Spleen (tissue), 11 donors: ENCODE results near the gene MYL11. TPM values are rescaled to one million over a fixed set of nuclear protein-coding genes. Genes with fewer than 3 reads are reported as not detected.
"Not testable (repeated sequence)": the region's sequence is repeated elsewhere in the genome, so short reads cannot be mapped to it uniquely, and the experiment has no call there.

Experiments
- DNase-seq: peaks from one replicate; pipeline ENCODE4 v3.0.0-alpha.2; 2020
- H3K27ac ChIP-seq, 8 donors: fragments of 200-600 bp; sonication (generic) in 7 of 8; 1 replicate in 4 of 8; 2 replicates in 4 of 8; pipeline versions ENCODE4 v1.5.0 to v1.8.0; 2016 to 2021; ENCODE audit warnings: inconsistent platforms in 4 of 8, mild to moderate bottlenecking in 4 of 8, moderate library complexity in 1 of 8
- H3K27me3 ChIP-seq, 7 donors: fragments of 200-600 bp; sonication (generic) in 6 of 7; replicated peaks in 1 of 7; 1 replicate in 4 of 7; 2 replicates in 3 of 7; pipeline versions ENCODE4 v1.5.0 to v1.8.0; 2016 to 2021; ENCODE audit warnings: inconsistent platforms in 3 of 7, mild to moderate bottlenecking in 1 of 7
- H3K36me3 ChIP-seq, 6 donors: fragments of 200-600 bp; sonication (generic) in 5 of 6; 1 replicate in 4 of 6; 2 replicates in 2 of 6; pipeline versions ENCODE4 v1.5.0 to v1.8.0; 2016 to 2021; ENCODE audit warnings: inconsistent platforms in 2 of 6
- H3K4me1 ChIP-seq, 6 donors: fragments of 200-600 bp; sonication (generic) in 5 of 6; 1 replicate in 3 of 6; 2 replicates in 3 of 6; pipeline versions ENCODE4 v1.5.0 to v1.8.0; 2016 to 2021; ENCODE audit warnings: inconsistent platforms in 3 of 6
- H3K4me3 ChIP-seq, 8 donors: fragments of 200-600 bp; sonication (generic) in 7 of 8; 1 replicate in 4 of 8; 2 replicates in 4 of 8; pipeline versions ENCODE4 v1.5.0 to v1.8.0; 2016 to 2021; ENCODE audit warnings: inconsistent platforms in 4 of 8, mild to moderate bottlenecking in 4 of 8, moderate library complexity in 2 of 8
- H3K9me3 ChIP-seq, 8 donors: fragments of 200-600 bp; sonication (generic) in 7 of 8; 1 replicate in 4 of 8; 2 replicates in 4 of 8; pipeline versions ENCODE4 v1.5.0 to v1.8.0; 2016 to 2021; ENCODE audit warnings: inconsistent platforms in 4 of 8
- CTCF ChIP-seq, 11 experiments: fragments of 200-600 bp in 7 of 11; fragments of 450-650 bp in 4 of 11; sonication (generic) in 4 of 11; IDR thresholded peaks in 8 of 11; conservative IDR thresholded peaks in 3 of 11; 1 replicate in 7 of 11; 2 replicates in 4 of 11; pipeline versions ENCODE4 v1.4.0 to v1.8.0; 2016 to 2021; ENCODE audit warnings: antibody characterized with exemption in 11 of 11, inconsistent platforms in 4 of 11, mild to moderate bottlenecking in 1 of 11
- POLR2A ChIP-seq, 3 donors: fragments of 450-650 bp; IDR thresholded peaks; one replicate each; pipeline ENCODE4 v1.5.1; 2017; ENCODE audit warnings: antibody characterized with exemption in 3 of 3, mild to moderate bottlenecking in 1 of 3
- POLR2AphosphoS5 ChIP-seq, 3 donors: sonication (generic); formaldehyde crosslinking; IDR thresholded peaks; one replicate each; pipeline ENCODE4 v1.5.1; 2017; ENCODE audit warnings: antibody characterized with exemption in 3 of 3
- WGBS, 5 donors: extraction: QIAGEN DNeasy Blood & Tissue Kit in 3 of 5; methylation state at CpG; one replicate each; pipeline versions ENCODE4 v1.1.5 to v1.1.7; 2013 to 2018; 5-methylcytosine and 5-hydroxymethylcytosine counted together
- intact Hi-C: fragments of 100-400 bp; cut with DNase I; formaldehyde crosslinking; loops from one replicate; pipeline ENCODE4 v1.15.0; 2023; ENCODE audit warnings: low total_unique reads
- polyA plus RNA-seq, 3 donors: library from polyadenylated mRNA; stranded (reverse); fragments of 200-250 nt; gene quantifications; one replicate each; pipeline ENCODE4 v1.2.1, GENCODE V29; 2013
- total RNA-seq, 7 donors: library from RNA; depleted of rRNA in 3 of 7; stranded (reverse); fragments of >200 nt in 3 of 7; fragmentation: NEBNext Ultra II Directional in 4 of 7; extraction: Animal tissue kit (Norgen Biotek cat#: 25700) in 4 of 7; gene quantifications; one replicate each; pipeline versions ENCODE4 v1.1.0 to v1.2.1, GENCODE V29; 2016 to 2021
- donor health status: healthy with polysubstance abuse.
- donor health status: DM: no; HTN: no; CAD: no; lungs with moderate emphysema.
- donor health status: DM: no; HTN: no; CAD: no.
- donor health status: Bipolar disorder and iron deficiency.
- donor health status: healthy.
- donor health status: DM: no; HTN: no; CAD: no.
- donor health status: DM: yes; HTN: yes; CAD: no.

MYL11 gene
- total and polyA plus RNA-seq, 10 donors: 1.4 to 4.3 (median 2.8) TPM; not detected in 6

- no peak for DNase-seq
- H3K4me3 ChIP-seq: no peak overlapping the region
- no peak overlapping the region for H3K27ac ChIP-seq
- H3K4me1 ChIP-seq: peaks cover 0 to 25% (median 17%) of the 10 kb centered on the region in 6 donors
- no peaks in the 10 kb centered on the region for H3K9me3 ChIP-seq
- H3K27me3 ChIP-seq: no peaks in the 10 kb centered on the region
- H3K36me3 ChIP-seq: no peaks in the 10 kb centered on the region
- WGBS, 5 donors: 67 to 79% (median 76%) methylated on average over 13 of the region's 13 CpGs
- TF ChIP-seq POLR2AphosphoS5 (IDR thresholded peaks at IDR 0.05): no peak
- TF ChIP-seq CTCF (IDR thresholded peaks at IDR 0.05 in 8 of 11, conservative IDR thresholded peaks at IDR 0.05 in 3 of 11): no peak
- TF ChIP-seq POLR2A (IDR thresholded peaks at IDR 0.05): no peak
- intact Hi-C loops: no loop called here
Observed at GRCh38 chr16:30340621-30341020, 34.0 kb upstream of the MYL11 start.

GRCh38 chr16:30341971-30342370 is 32.6 kb upstream of the MYL11 start:
- H3K36me3 ChIP-seq, H3K27me3 ChIP-seq, H3K4me3 ChIP-seq, H3K27ac ChIP-seq, intact Hi-C loops, DNase-seq, H3K9me3 ChIP-seq: not testable (repeated sequence)
- 90 to 93% (median 91%) methylated on average over 8 of the region's 8 CpGs for whole genome bisulfite sequencing, 5 donors
- peaks cover 0 to 12% (median 7%) of the 10 kb centered on the region in 6 donors for H3K4me1 ChIP-seq

- H3K4me3 ChIP-seq: no peak overlapping the region
- intact Hi-C loops: no loop called here
- H3K27me3 ChIP-seq: no peaks in the 10 kb centered on the region
- DNase-seq: no peak
- H3K9me3 ChIP-seq: no peaks in the 10 kb centered on the region
- H3K4me1 ChIP-seq: peaks cover 0 to 3% (median 0%) of the 10 kb centered on the region in 6 donors
- peaks cover 0 to 8% (median 0%) of the 10 kb centered on the region in 6 donors for H3K36me3 ChIP-seq
- 90 to 92% (median 91%) methylated on average over 24 to 32 of the region's 32 CpGs for WGBS, 5 donors
- H3K27ac ChIP-seq: no peak overlapping the region
- no peak for TF ChIP-seq CTCF (IDR thresholded peaks at IDR 0.05 in 8 of 11, conservative IDR thresholded peaks at IDR 0.05 in 3 of 11)
- TF ChIP-seq POLR2A (IDR thresholded peaks at IDR 0.05): no peak
- no peak for TF ChIP-seq POLR2AphosphoS5 (IDR thresholded peaks at IDR 0.05)
Observed at GRCh38 chr16:30342751-30343490, 31.7 kb upstream of the MYL11 start.

GRCh38 chr16:30343491-30343820 is 31.1 kb upstream of the MYL11 start:
- H3K27me3 ChIP-seq, H3K4me3 ChIP-seq, intact Hi-C loops, H3K4me1 ChIP-seq, H3K36me3 ChIP-seq, H3K9me3 ChIP-seq, H3K27ac ChIP-seq, DNase-seq: not testable (repeated sequence)
- WGBS, 5 donors: 88 to 94% (median 89%) methylated on average over 11 of the region's 11 CpGs

GRCh38 chr16:30346286-30346685 is 28.3 kb upstream of the MYL11 start:
- H3K9me3 ChIP-seq: no peaks in the 10 kb centered on the region
- no peak for TF ChIP-seq POLR2AphosphoS5 (IDR thresholded peaks at IDR 0.05)
- TF ChIP-seq POLR2A (IDR thresholded peaks at IDR 0.05): no peak
- TF ChIP-seq CTCF (IDR thresholded peaks at IDR 0.05 in 8 of 11, conservative IDR thresholded peaks at IDR 0.05 in 3 of 11): no peak
- H3K4me1 ChIP-seq: peaks cover 2 to 27% (median 21%) of the 10 kb centered on the region in 6 donors
- WGBS, 5 donors: 92 to 100% (median 94%) methylated on average over 3 of the region's 3 CpGs
- peaks cover 0 to 30% (median 11%) of the 10 kb centered on the region in 6 donors for H3K36me3 ChIP-seq
- no peak overlapping the region for H3K27ac ChIP-seq
- H3K4me3 ChIP-seq: no peak overlapping the region
- intact Hi-C loops: no loop called here
- DNase-seq: no peak
- H3K27me3 ChIP-seq: no peaks in the 10 kb centered on the region
